SK-N-SH (cell line): ENCODE data around the gene HIBADH.

Experiments used
- CTCF ChIP-seq: fragments of 200-600 bp; sonication (generic); IDR thresholded peaks from 2 replicates; pipeline ENCODE4 v1.6.1; 2017; ENCODE audit warnings: antibody characterized with exemption, mild to moderate bottlenecking, moderate library complexity
- EZH2phosphoT487 ChIP-seq: fragments of 200-600 bp; sonication (generic); IDR thresholded peaks from 2 replicates; pipeline ENCODE4 v1.6.1; 2017; ENCODE audit warnings: low read depth, mixed run types, mild to moderate bottlenecking, antibody characterized with exemption, moderate library complexity, borderline replicate concordance
- FOXM1 ChIP-seq: IDR thresholded peaks from 2 replicates; pipeline ENCODE4 v1.4.0; 2012; ENCODE audit warnings: low read depth, mild to moderate bottlenecking
- JUND ChIP-seq: IDR thresholded peaks from 2 replicates; pipeline ENCODE4 v1.4.0; 2012
- REST ChIP-seq: IDR thresholded peaks from 2 replicates; pipeline ENCODE4 v1.6.1; 2012; ENCODE audit warnings: mild to moderate bottlenecking, low read depth, low read length, moderate library complexity
- SMC3 ChIP-seq: IDR thresholded peaks from 2 replicates; pipeline ENCODE4 v1.6.1; 2012; ENCODE audit warnings: low read depth, low read length, improper control_type of control experiment
- TAF1 ChIP-seq: IDR thresholded peaks from 2 replicates; pipeline ENCODE4 v1.6.1; 2012; ENCODE audit warnings: low read depth, mild to moderate bottlenecking, low read length, moderate library complexity, borderline replicate concordance
- USF1 ChIP-seq: IDR thresholded peaks from 2 replicates; pipeline ENCODE4 v1.4.0; 2012; ENCODE audit warnings: low read depth, borderline replicate concordance
- YY1 ChIP-seq: IDR thresholded peaks from 2 replicates; pipeline ENCODE4 v1.4.0; 2012; ENCODE audit warnings: low read depth, mild to moderate bottlenecking

- TF ChIP-seq CTCF, result no peak
- no peak for TF ChIP-seq YY1
- TF ChIP-seq EZH2phosphoT487, result no peak
- TF ChIP-seq TAF1, result no peak
- no peak for TF ChIP-seq JUND
- no peak for TF ChIP-seq REST
- no peak for TF ChIP-seq FOXM1
- TF ChIP-seq SMC3, result no peak
- TF ChIP-seq USF1, result no peak
These were observed 72.3 kb downstream of the HIBADH start for GRCh38 chr7:27590416-27590815.
